Measurements from ENCODE around the gene HOXA3.

DNA sequence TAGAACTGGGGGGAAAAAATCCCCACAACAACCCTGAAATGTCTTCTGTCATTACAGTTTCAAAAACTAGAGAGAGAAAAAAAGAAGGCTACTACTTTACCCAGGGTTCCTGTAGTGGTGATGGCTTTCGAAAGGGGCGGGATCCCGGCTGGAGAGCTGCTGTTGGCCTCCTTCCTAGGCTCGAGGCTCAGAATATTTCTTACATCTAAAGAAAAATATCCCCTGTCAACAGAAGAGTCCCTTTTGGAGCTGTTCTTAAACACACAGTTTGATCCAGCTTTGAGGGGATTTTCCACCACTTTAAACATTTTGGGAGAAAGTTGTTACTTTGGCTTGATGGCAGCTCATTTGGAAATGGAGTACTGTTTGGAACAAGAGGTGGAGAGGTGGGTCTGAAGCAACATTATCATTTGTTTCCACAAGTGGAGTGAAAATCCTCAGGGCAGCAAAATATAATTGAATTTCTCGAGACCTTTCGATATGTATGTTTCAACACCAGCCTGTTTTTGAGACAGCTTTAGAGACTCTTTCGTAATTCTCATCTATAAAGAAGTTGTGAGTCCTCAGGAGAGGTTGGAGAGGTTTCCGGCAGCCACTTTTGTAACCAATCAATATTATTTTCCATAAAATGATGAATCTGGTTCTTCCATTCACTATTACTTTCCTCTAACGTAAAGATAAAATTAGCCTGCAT, 42.5 kb upstream of the HOXA3 start:
- TF ChIP-seq, protein P1, sequence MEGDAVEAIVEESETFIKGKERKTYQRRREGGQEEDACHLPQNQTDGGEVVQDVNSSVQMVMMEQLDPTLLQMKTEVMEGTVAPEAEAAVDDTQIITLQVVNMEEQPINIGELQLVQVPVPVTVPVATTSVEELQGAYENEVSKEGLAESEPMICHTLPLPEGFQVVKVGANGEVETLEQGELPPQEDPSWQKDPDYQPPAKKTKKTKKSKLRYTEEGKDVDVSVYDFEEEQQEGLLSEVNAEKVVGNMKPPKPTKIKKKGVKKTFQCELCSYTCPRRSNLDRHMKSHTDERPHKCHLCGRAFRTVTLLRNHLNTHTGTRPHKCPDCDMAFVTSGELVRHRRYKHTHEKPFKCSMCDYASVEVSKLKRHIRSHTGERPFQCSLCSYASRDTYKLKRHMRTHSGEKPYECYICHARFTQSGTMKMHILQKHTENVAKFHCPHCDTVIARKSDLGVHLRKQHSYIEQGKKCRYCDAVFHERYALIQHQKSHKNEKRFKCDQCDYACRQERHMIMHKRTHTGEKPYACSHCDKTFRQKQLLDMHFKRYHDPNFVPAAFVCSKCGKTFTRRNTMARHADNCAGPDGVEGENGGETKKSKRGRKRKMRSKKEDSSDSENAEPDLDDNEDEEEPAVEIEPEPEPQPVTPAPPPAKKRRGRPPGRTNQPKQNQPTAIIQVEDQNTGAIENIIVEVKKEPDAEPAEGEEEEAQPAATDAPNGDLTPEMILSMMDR (IDR thresholded peaks at IDR 0.05), result no peak
- no peak for TF ChIP-seq POLR2A (IDR thresholded peaks at IDR 0.05)

All from lower leg skin (tissue), 3 donors.